Epithelial cell of proximal tubule (primary cell): ENCODE results near the gene HPCAL1. TPM values are rescaled to one million over a fixed set of nuclear protein-coding genes. Genes with fewer than 3 reads are reported as not detected.

Source experiments
- DNase-seq: peaks from one replicate; pipeline ENCODE4 v3.0.0-alpha.2; 2011; ENCODE audit warnings: low read depth
- H3K4me3 ChIP-seq: 2 replicates; pipeline ENCODE4 v1.5.1; 2011; ENCODE audit warnings: low read depth, mild to moderate bottlenecking, low read length
- CTCF ChIP-seq: conservative IDR thresholded peaks from 2 replicates; pipeline ENCODE4 v1.5.1; 2012; ENCODE audit warnings: low read depth, mild to moderate bottlenecking, low read length
- total RNA-seq: library from RNA; depleted of rRNA; stranded (reverse); fragments of >200 nt; gene quantifications from 2 replicates; pipeline ENCODE4 v1.2.3, GENCODE V29; 2015

The HPCAL1 gene
- total RNA-seq, 1 donor from 2014 or later, result 72.3 TPM

GRCh38 chr2:10339647-10340592 is 37.2 kb downstream of the HPCAL1 start:
- TF ChIP-seq CTCF, result no peak
- no peak for DNase-seq
- H3K4me3 ChIP-seq, result no peak overlapping the region

GRCh38 chr2:10340593-10340975 is 37.9 kb downstream of the HPCAL1 start:
- no peak for DNase-seq
- no peak for TF ChIP-seq CTCF
- H3K4me3 ChIP-seq, result no peak overlapping the region

GRCh38 chr2:10341193-10341592 is 38.5 kb downstream of the HPCAL1 start:
- no peak for TF ChIP-seq CTCF
- no peak overlapping the region for H3K4me3 ChIP-seq
- DNase-seq, result no peak

GRCh38 chr2:10342245-10342951 is 39.7 kb downstream of the HPCAL1 start:
- no peak for TF ChIP-seq CTCF
- H3K4me3 ChIP-seq, result no peak overlapping the region
- no peak for DNase-seq

- TF ChIP-seq CTCF, result no peak
- no peak for DNase-seq
- no peak overlapping the region for H3K4me3 ChIP-seq
Measured at GRCh38 chr2:10343191-10343590, 40.5 kb downstream of the HPCAL1 start.

GRCh38 chr2:10343658-10344057 is 41.0 kb downstream of the HPCAL1 start:
- no peak for TF ChIP-seq CTCF
- H3K4me3 ChIP-seq, result no peak overlapping the region
- no peak for DNase-seq
